GM23338 (cell line): Measurements from ENCODE around the gene GPX7. TPM values are rescaled to one million over a fixed set of nuclear protein-coding genes. Genes with fewer than 3 reads are reported as not detected.

ENCODE experiments used
- ATAC-seq: fragments of 200-7000 bp; cut with Tn5 transposase; 3 replicates; pipeline ENCODE4 v1.9.1; 2020
- DNase-seq: peaks from one replicate; pipeline ENCODE4 v3.0.0-alpha.2; 2015; ENCODE audit warnings: low spot score
- H2AFZ ChIP-seq: fragments of 200-600 bp; sonication (generic); 2 replicates; pipeline ENCODE4 v1.8.0; 2016; ENCODE audit warnings: antibody characterized with exemption, mild to moderate bottlenecking, moderate library complexity
- H3F3A ChIP-seq: fragments of 200-600 bp; sonication (generic); replicated peaks from 2 replicates; pipeline ENCODE4 v1.8.0; 2017; ENCODE audit warnings: antibody characterized with exemption, mixed run types, low read depth
- H3K27ac ChIP-seq: fragments of 200-600 bp; sonication (generic); 2 replicates; pipeline ENCODE4 v1.6.1; 2016; ENCODE audit warnings: low read depth
- H3K27me3 ChIP-seq: fragments of 200-600 bp; sonication (generic); 2 replicates; pipeline ENCODE4 v1.8.0; 2016; ENCODE audit warnings: mild to moderate bottlenecking, mixed run types, moderate library complexity; ENCODE audit not compliant: insufficient read depth
- H3K36me3 ChIP-seq: fragments of 200-600 bp; sonication (generic); 2 replicates; pipeline ENCODE4 v1.8.0; 2016; ENCODE audit warnings: mild to moderate bottlenecking; ENCODE audit not compliant: insufficient read depth
- H3K4me1 ChIP-seq: fragments of 200-600 bp; sonication (generic); 2 replicates; pipeline ENCODE4 v1.8.0; 2016; ENCODE audit warnings: mild to moderate bottlenecking, moderate library complexity; ENCODE audit not compliant: insufficient read depth
- H3K4me2 ChIP-seq: fragments of 200-600 bp; sonication (generic); 2 replicates; pipeline ENCODE4 v1.7.1; 2017; ENCODE audit warnings: mixed run types
- H3K4me3 ChIP-seq: fragments of 200-600 bp; sonication (generic); 2 replicates; pipeline ENCODE4 v1.6.1; 2016; ENCODE audit warnings: mixed run types
- H3K79me2 ChIP-seq: fragments of 200-600 bp; sonication (generic); replicated peaks from 2 replicates; pipeline ENCODE4 v1.8.0; 2017; ENCODE audit warnings: mild to moderate bottlenecking; ENCODE audit not compliant: insufficient read depth
- H3K9me2 ChIP-seq: fragments of 200-600 bp; sonication (generic); 2 replicates; pipeline ENCODE4 v1.8.0; 2017; ENCODE audit not compliant: insufficient read depth
- H4K20me1 ChIP-seq: fragments of 200-600 bp; sonication (generic); replicated peaks from 2 replicates; pipeline ENCODE4 v1.8.0; 2017; ENCODE audit warnings: mild to moderate bottlenecking; ENCODE audit not compliant: insufficient read depth
- H3K27ac Mint-ChIP-seq: 2 replicates; pipeline ENCODE4 v1.8.0; 2020; ENCODE audit warnings: inconsistent platforms, mild to moderate bottlenecking, moderate library complexity, mixed read lengths
- H3K27me3 Mint-ChIP-seq: 3 replicates; pipeline ENCODE4 v1.8.0; 2022; ENCODE audit warnings: low read depth, mild to moderate bottlenecking, moderate library complexity, mixed read lengths, inconsistent platforms; ENCODE audit not compliant: insufficient read depth, poor library complexity
- H3K36me3 Mint-ChIP-seq: 3 replicates; pipeline ENCODE4 v1.8.0; 2021; ENCODE audit warnings: low read depth, mild to moderate bottlenecking, inconsistent platforms, moderate library complexity, mixed read lengths
- H3K4me1 Mint-ChIP-seq: 3 replicates; pipeline ENCODE4 v1.8.0; 2020; ENCODE audit warnings: mild to moderate bottlenecking, inconsistent platforms, mixed read lengths
- H3K4me3 Mint-ChIP-seq: 3 replicates; pipeline ENCODE4 v1.8.0; 2021; ENCODE audit warnings: moderate library complexity, mild to moderate bottlenecking, inconsistent platforms, mixed read lengths
- H3K9me3 Mint-ChIP-seq: 3 replicates; pipeline ENCODE4 v1.8.0; 2020; ENCODE audit warnings: moderate library complexity, mild to moderate bottlenecking, inconsistent platforms, mixed read lengths
- ETS1 ChIP-seq: IDR thresholded peaks from 2 replicates; pipeline ENCODE4 v1.6.1; 2016; ENCODE audit warnings: antibody characterized with exemption
- EZH2 ChIP-seq: fragments of 200-600 bp; sonication (generic); IDR thresholded peaks from one replicate; pipeline ENCODE4 v1.8.0; 2017; ENCODE audit warnings: antibody characterized with exemption, mild to moderate bottlenecking, low read depth; ENCODE audit not compliant: unreplicated experiment
- EZH2phosphoT487 ChIP-seq: fragments of 200-600 bp; sonication (generic); IDR thresholded peaks from one replicate; pipeline ENCODE4 v1.8.1; 2018; ENCODE audit warnings: antibody characterized with exemption; ENCODE audit not compliant: unreplicated experiment
- JUNB ChIP-seq: IDR thresholded peaks from one replicate; pipeline ENCODE4 v1.6.1; 2016; ENCODE audit warnings: antibody characterized with exemption; ENCODE audit not compliant: unreplicated experiment
- NANOG ChIP-seq: IDR thresholded peaks from 2 replicates; pipeline ENCODE4 v1.6.1; 2016; ENCODE audit warnings: antibody characterized with exemption, borderline replicate concordance
- POLR2AphosphoS5 ChIP-seq: IDR thresholded peaks from 2 replicates; pipeline ENCODE4 v1.6.1; 2016; ENCODE audit warnings: antibody characterized with exemption, low read depth
- ZNF114 ChIP-seq: fragments of 250-450 bp; sonication (Bioruptor Pico); IDR thresholded peaks from 2 replicates; pipeline ENCODE4 v1.5.0; 2020; ENCODE audit warnings: mild to moderate bottlenecking, moderate library complexity
- ZNF331 ChIP-seq: fragments of 250-450 bp; sonication (Bioruptor Pico); IDR thresholded peaks from 2 replicates; pipeline ENCODE4 v1.5.0; 2020; ENCODE audit warnings: low read depth, mild to moderate bottlenecking, moderate library complexity
- polyA plus RNA-seq: library from polyadenylated mRNA; unstranded; fragments of >200 nt; fragmentation: Nextera tagmentation; extraction: Ambion mirVana; gene quantifications from 2 replicates; pipeline ENCODE4 v1.2.1, GENCODE V29; 2016
- total RNA-seq: library from RNA; depleted of rRNA; stranded (reverse); fragments of >200 nt; shearing (Covaris generic); gene quantifications from 2 replicates; pipeline ENCODE4 v1.2.3, GENCODE V29; 2014
- TF ChIP-seq, protein P1 (sequence below): IDR thresholded peaks from one replicate; pipeline ENCODE4 v1.6.1; 2018; ENCODE audit warnings: antibody characterized with exemption; ENCODE audit not compliant: unreplicated experiment

Gene GPX7
- total and polyA plus RNA-seq, 2 experiments from 2014 or later, result 12.8 to 20.9 TPM

DNA sequence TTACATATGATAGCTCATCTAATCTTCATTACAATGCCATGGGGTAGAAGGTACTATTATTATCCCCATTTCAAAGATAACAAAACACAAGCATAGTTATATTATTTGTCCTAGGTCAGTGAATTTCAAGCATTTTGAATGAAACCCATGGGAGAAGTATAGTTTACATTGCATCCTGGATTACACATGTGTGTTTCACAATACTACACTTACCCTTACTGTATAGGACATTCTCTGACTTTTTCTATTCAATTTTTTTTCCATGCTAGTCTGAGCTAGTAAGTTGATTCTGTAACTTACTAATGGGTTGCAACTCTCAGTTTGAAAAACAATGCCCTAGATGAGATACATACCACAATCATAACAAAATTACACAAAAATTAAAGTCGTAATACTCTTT lies 8.7 kb upstream of the GPX7 start:
- Histone ChIP-seq H3F3A (no peaks in the 10 kb centered on the region), H4K20me1 (no peaks in the 10 kb centered on the region)
- no peak for ATAC-seq

GRCh38 chr1:52595061-52595460 lies 7.1 kb upstream of the GPX7 start:
- Mint-ChIP-seq H3K27ac (no peak overlapping the region), H3K4me3 (no peak overlapping the region), H3K36me3 (no peaks in the 10 kb centered on the region), H3K9me3 (peaks cover 3% of the 10 kb centered on the region; the same call in 1 of the 3 replicates), H3K27me3 (peaks cover 5% of the 10 kb centered on the region), H3K4me1 (peaks cover 5% of the 10 kb centered on the region)
- Histone ChIP-seq H3K9me2 (no peaks in the 10 kb centered on the region), H4K20me1 (no peaks in the 10 kb centered on the region), H3K79me2 (no peaks in the 10 kb centered on the region), H3K4me3 (no peak overlapping the region), H3K4me2 (no peak overlapping the region), H3K27ac (no peak overlapping the region), H3K36me3 (no peaks in the 10 kb centered on the region), H2AFZ (peak overlapping the region; percentile 69), H3F3A (no peaks in the 10 kb centered on the region), H3K27me3 (0 out of 2 replicates have a peak, but pooled peaks cover 2% of the 10 kb centered on the region), H3K4me1 (peaks cover 1% of the 10 kb centered on the region; the same call in 1 of the 2 replicates)
- ATAC-seq (no peak), DNase-seq (no peak)
- TF ChIP-seq ZNF114 (CRISPR knock-in tag) (no peak), NANOG (no peak), JUNB (no peak), POLR2AphosphoS5 (no peak), EZH2 (no peak), ETS1 (no peak), ZNF331 (CRISPR knock-in tag) (no peak)
- TF ChIP-seq, protein P1, sequence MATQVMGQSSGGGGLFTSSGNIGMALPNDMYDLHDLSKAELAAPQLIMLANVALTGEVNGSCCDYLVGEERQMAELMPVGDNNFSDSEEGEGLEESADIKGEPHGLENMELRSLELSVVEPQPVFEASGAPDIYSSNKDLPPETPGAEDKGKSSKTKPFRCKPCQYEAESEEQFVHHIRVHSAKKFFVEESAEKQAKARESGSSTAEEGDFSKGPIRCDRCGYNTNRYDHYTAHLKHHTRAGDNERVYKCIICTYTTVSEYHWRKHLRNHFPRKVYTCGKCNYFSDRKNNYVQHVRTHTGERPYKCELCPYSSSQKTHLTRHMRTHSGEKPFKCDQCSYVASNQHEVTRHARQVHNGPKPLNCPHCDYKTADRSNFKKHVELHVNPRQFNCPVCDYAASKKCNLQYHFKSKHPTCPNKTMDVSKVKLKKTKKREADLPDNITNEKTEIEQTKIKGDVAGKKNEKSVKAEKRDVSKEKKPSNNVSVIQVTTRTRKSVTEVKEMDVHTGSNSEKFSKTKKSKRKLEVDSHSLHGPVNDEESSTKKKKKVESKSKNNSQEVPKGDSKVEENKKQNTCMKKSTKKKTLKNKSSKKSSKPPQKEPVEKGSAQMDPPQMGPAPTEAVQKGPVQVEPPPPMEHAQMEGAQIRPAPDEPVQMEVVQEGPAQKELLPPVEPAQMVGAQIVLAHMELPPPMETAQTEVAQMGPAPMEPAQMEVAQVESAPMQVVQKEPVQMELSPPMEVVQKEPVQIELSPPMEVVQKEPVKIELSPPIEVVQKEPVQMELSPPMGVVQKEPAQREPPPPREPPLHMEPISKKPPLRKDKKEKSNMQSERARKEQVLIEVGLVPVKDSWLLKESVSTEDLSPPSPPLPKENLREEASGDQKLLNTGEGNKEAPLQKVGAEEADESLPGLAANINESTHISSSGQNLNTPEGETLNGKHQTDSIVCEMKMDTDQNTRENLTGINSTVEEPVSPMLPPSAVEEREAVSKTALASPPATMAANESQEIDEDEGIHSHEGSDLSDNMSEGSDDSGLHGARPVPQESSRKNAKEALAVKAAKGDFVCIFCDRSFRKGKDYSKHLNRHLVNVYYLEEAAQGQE, result no peak

More for the DNA sequence above, 8.7 kb upstream of the GPX7 start:
- no peaks in the 10 kb centered on the region for H3K36me3 ChIP-seq
- TF ChIP-seq POLR2AphosphoS5, result no peak
- no peak for TF ChIP-seq EZH2
- no peak for TF ChIP-seq ETS1
- TF ChIP-seq JUNB, result no peak
- no peak for TF ChIP-seq EZH2phosphoT487
- no peak overlapping the region for H3K4me3 ChIP-seq
- H3K27me3 ChIP-seq, result no peaks in the 10 kb centered on the region
- no peak for DNase-seq
- H3K9me3 Mint-ChIP-seq, result no peaks in the 10 kb centered on the region
- H3K9me2 ChIP-seq, result no peaks in the 10 kb centered on the region; the same call in 1 of the 2 replicates
- H3K4me1 ChIP-seq, result peaks cover 7% of the 10 kb centered on the region; the same call in 1 of the 2 replicates
- no peak overlapping the region for H3K4me3 Mint-ChIP-seq
- H3K27me3 Mint-ChIP-seq, result peaks cover 4% of the 10 kb centered on the region
- H3K79me2 ChIP-seq, result no peaks in the 10 kb centered on the region
- H3K36me3 Mint-ChIP-seq, result no peaks in the 10 kb centered on the region
- no peak overlapping the region for H3K27ac ChIP-seq
- H3K27ac Mint-ChIP-seq, result no peak overlapping the region
- peaks cover 13% of the 10 kb centered on the region for H3K4me1 Mint-ChIP-seq
- H3K4me2 ChIP-seq, result no peak overlapping the region
- no peak overlapping the region for H2AFZ ChIP-seq
